Glomerular visceral epithelial cell (primary cell): Measurements from ENCODE around the gene MYLK4.
A peak's percentile ranks its signal among the peaks of the same experiment; 100 is the strongest.

Source experiments
- DNase-seq: peaks from one replicate; pipeline ENCODE4 v3.0.0-alpha.2; 2016; ENCODE audit errors: extremely low spot score

MYLK4 gene

DNA sequence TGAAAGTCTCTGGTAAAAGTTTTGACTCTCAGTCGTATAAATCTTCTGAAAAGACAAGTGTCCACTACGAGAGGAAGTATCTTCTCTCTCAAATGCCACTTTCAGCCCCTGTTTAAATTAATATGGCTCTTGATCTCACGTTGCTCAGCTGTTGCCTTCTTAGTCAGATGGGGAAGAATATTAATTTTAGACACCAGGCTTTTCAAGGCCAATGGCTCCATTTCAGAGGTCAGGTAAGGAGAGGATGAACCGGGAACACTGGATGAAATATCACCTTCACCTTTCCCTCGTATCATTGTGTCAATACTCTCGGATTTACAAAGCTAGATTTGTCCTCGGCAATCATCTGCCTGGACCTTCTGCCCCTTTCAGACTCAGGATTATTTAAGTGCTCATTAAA is at the start of gene MYLK4:
Gene MYLK4, minus strand, starts transcription at position 91 of the 400 bp plus-strand sequence. CDS start 1,628 bp downstream, outside the sequence.
- no peak for DNase-seq

DNA sequence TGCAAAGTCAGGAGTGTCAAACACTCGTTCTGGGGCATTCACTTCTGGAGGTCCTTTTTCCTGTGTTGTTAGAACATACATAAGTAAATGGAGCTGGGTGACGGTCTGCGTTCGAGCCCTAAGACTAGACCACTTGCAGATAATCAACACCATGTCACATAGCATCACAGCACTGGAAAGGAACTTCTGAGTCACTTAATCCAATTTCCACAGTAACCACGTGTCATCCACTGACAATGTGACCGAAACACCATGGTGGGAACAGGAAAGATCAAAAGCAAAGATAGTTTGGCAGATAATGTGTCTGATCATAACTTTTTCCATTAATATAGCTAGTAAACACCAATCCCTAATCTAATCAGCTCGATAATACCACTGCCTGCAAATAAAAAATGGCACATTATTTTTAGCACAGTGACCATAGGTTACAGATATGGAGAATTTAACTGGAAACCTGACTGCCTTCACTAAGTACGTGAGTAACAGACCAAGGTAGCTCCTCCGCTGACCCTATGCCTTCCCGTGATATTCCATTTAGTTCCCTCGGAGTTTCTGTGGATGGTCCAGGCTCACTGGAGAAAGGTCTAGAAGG is 49.3 kb upstream of the MYLK4 start:
- no peak for DNase-seq

GRCh38 chr6:2798586-2799134 is 47.9 kb upstream of the MYLK4 start:
- no peak for DNase-seq

DNA sequence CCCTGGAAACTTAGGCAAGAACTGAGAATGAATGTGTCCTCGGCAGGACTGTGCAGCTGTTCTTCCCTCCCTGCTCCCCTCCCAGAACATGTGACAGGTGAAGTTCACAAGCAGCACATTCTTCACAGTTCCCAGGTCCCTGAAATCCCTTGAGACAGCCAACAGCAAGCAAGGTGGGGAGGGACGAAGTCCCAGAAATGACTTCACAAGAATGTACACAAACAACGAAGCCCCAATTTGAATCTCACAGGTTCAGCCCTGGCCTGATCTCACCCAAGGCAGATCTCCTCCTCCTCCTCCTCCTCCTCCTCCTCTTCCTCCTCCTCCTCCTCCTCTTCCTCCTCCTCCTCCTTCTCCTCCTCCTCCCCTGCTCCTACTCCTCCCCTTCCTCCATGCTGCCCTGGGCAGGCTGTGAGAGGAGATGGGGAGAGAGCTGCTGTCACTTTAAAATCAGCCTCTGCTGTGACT is 46.9 kb upstream of the MYLK4 start:
- no peak for DNase-seq

DNA sequence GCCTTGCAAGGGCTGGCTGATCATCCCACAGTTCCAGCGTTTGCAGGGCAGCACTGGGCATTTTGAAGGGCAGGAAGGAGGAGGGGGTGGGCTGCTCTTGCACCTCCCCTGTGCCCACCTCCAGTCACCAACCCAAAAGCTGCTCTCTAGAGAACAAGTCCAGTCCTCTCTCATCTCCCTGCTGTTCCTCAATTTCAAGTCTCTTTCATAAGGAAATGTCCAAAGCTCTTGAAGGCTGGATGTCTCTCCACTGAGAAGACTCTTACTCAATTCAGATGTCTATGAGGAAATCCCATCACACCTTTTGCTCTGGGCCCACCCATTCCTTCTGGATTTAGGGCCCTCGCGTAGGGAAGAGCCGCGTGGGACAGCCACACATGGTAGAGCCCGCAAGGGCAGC is 46.1 kb upstream of the MYLK4 start:
- DNase-seq, result no peak

DNA sequence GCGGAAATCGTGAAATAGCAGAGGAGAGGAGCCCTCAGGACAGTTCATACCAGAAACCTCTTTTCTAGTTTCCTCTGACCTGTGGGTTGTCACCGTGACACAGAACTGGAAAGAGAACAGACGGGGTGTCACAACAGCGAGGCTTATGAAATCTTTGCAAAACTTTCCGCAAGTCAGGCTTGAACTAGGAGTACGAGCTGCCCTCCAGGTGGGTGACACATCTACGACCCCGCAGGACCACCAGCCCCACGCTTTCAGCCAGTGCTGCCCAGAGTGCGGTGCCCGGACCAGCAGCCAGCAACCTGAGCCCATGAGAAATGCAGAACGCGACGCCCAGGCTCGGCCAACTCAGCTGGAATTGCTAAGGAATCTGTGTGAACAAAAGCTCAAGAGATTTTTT is 45.2 kb upstream of the MYLK4 start:
- DNase-seq, result no peak

DNA sequence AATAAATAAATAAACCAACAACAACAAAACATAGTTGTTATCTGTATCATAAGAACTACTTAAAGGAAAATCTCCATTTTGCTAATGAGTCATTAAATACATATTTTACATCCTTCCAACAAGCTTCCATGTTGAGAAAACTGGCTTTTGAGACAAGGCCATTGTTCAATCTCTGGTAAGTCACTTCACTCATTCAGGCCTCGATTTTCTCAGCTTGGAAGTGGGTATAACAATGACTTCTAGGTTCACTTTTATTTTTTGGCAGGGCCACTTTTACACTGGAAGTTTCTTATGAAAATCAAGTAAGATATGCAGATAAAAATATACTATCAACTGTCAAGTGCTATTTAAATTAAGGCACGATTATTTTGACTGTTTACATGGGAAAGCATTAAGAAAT is 44.4 kb upstream of the MYLK4 start:
- DNase-seq, result no peak

GRCh38 chr6:2794171-2794730 is 43.5 kb upstream of the MYLK4 start:
- peak; percentile 14 for DNase-seq

GRCh38 chr6:2793534-2794151 is 42.9 kb upstream of the MYLK4 start:
- DNase-seq, result no peak

DNA sequence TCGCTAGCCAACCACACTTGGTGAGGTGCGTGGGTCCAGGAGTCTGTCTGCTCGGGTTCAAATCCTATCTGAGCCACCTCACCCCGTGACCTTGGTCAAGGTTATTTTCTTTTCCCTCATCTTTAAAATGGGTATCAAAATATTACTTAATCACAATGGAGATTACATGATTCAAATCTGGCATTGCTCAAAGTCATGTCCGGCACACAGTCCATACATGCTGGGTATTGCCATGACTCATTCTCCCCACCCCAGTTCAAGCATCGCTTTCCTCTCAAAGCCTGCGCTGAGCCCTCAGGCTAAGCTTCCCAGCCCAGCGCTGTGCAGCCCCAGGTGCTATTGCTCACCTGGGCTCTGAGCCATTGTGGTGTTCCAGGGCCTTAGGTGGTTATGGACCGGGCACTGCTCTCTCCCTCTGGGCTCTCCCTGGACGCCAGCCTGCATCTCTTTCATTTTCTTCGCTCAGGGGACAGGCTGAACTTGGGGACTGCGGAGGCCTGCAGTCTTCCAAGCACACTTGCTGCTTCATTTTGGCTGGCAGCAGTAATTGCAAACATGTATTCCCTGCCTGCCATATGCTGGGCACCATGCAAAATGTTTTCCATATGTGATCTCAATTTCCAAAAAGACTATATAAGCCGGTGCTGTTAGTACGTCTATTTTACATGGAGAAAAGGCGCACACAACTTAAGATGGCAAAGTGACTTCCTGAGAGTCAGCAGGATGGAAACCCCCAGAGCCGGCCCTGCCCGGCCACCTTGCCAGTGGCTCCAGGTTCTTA is 41.8 kb upstream of the MYLK4 start:
- DNase-seq, result no peak

DNA sequence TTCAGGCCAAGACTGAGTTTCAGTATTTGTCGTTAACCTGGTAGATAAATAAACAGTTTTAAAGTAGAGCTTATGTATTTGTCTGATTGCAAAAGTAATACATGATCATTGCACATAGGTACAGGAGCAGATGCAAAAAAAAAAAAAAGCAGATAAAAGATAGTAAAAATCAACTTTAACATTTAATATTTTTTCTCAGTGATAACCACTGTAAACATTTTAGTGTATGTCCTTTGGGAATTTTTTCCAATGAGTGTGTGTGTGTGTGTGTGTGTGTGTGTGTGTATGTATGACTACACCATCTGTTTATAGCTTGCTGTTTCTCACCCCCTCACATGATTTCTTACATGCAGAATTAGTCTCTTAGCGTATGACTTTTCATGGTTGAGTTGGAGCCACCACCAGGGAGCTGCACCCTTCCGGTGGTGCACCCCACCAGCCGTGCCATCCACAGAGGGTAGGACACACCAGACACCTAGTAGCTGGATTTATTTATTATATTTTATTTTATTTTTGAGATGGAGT is 40.8 kb upstream of the MYLK4 start:
- DNase-seq, result no peak

GRCh38 chr6:2790588-2791449 is 40.1 kb upstream of the MYLK4 start:
- peak; percentile 76 for DNase-seq

- no peak for DNase-seq
These were observed 35.5 kb upstream of the MYLK4 start for GRCh38 chr6:2786269-2786668.

GRCh38 chr6:2784930-2785329 is 34.2 kb upstream of the MYLK4 start:
- no peak for DNase-seq

DNA sequence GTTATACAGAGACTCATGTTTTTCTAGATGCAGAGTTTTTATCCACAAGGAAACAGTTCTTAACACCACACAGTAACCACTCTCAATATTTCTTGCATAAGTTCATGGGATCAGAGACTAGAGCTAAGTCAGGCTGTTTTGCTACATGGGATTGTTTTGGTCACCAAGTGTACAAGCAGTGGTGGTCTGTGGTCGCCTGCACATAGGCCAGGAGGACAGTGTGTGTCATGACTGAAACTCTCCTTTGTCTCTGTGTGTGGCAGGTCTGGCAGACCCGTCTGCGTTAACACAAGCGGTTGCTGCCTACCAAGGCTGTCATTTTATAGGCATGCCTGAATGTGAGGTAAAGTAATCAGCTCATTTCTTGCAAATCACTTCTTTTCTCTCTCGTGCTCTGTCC is 33.3 kb upstream of the MYLK4 start:
- DNase-seq, result no peak

- DNase-seq, result no peak
These were observed 32.7 kb upstream of the MYLK4 start for GRCh38 chr6:2783188-2783963.

DNA sequence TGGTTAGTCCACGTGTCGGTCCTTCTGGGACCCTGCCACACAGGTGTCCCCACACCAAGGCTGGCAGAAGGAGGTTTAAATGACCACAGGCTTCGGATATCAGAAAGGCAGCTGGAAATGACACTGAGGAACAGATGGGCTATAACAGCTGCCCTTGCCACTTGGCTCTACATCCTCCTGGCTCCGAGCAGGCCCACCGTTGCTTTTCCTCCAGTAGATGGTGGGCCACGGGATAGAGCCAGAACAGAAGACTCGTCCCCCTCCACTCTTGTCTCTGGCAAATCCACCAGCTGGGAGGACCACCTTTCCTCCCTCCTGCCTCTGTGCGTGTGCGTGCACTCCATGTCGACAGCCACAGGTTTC is 32.1 kb upstream of the MYLK4 start:
- DNase-seq, result no peak

DNA sequence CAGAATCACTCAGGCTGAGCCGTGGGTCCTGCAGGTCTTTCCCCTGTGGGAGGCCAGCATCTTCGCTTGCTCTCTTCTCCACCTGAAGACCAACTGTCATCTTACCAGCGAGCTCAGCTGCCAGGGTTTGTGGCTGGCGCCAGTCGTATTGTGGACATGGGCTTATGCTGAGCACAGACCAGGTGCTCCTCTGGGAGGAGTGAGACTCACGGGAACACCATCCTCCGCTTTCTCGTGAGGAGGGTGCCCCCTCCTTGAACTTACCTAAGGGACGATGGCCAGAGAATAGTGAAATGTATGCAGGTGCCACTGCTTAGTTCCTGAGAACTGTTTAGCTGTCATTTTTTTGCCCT is 31.6 kb upstream of the MYLK4 start:
- no peak for DNase-seq

GRCh38 chr6:2781685-2782355 is 31.1 kb upstream of the MYLK4 start:
- DNase-seq, result no peak
